Measurements from ENCODE around the gene CARD11. TPM values are rescaled to one million over a fixed set of nuclear protein-coding genes. Genes with fewer than 3 reads are reported as not detected.

The CARD11 gene
- polyA plus RNA-seq, 1 donor from 2014 or later, result not detected

- Histone ChIP-seq H3K27me3 (ENCODE audit: insufficient read depth, low read depth, low read length) (no peaks in the 10 kb centered on the region), H3K4me3 (ENCODE audit: low read length) (no peak overlapping the region), H3K9me2 (ENCODE audit: insufficient read depth, low read length) (no peaks in the 10 kb centered on the region), H3K9me3 (ENCODE audit: low read length) (no peaks in the 10 kb centered on the region), H2AFZ (ENCODE audit: low read depth, low read length) (no peak overlapping the region), H3K9ac (ENCODE audit: low read length) (no peak overlapping the region), H3K4me2 (ENCODE audit: low read length) (no peak overlapping the region), H3F3A (ENCODE audit: insufficient read depth, low read length, poor library complexity, severe bottlenecking) (no peaks in the 10 kb centered on the region), H3K27ac (ENCODE audit: low read length) (no peak overlapping the region), H3K79me2 (replicated peaks; ENCODE audit: insufficient read depth, low read length) (no peaks in the 10 kb centered on the region), H4K20me1 (ENCODE audit: insufficient read depth) (no peaks in the 10 kb centered on the region), H3K36me3 (ENCODE audit: insufficient read depth, low read length) (no peaks in the 10 kb centered on the region)
- TF ChIP-seq EZH2 (IDR thresholded peaks at IDR 0.05; ENCODE audit: borderline replicate concordance, insufficient read depth, low read length, poor library complexity, severe bottlenecking) (no peak), SMC3 (conservative IDR thresholded peaks at IDR 0.05; ENCODE audit: poor library complexity) (no peak), POLR2AphosphoS5 (IDR thresholded peaks at IDR 0.05) (no peak), MXI1 (conservative IDR thresholded peaks at IDR 0.05; ENCODE audit: poor library complexity, severe bottlenecking) (no peak), TAF1 (IDR thresholded peaks at IDR 0.05; ENCODE audit: low read depth) (no peak), RAD21 (conservative IDR thresholded peaks at IDR 0.05) (no peak), EP300 (conservative IDR thresholded peaks at IDR 0.05; ENCODE audit: poor library complexity, severe bottlenecking) (no peak)
- TF ChIP-seq, protein P1, sequence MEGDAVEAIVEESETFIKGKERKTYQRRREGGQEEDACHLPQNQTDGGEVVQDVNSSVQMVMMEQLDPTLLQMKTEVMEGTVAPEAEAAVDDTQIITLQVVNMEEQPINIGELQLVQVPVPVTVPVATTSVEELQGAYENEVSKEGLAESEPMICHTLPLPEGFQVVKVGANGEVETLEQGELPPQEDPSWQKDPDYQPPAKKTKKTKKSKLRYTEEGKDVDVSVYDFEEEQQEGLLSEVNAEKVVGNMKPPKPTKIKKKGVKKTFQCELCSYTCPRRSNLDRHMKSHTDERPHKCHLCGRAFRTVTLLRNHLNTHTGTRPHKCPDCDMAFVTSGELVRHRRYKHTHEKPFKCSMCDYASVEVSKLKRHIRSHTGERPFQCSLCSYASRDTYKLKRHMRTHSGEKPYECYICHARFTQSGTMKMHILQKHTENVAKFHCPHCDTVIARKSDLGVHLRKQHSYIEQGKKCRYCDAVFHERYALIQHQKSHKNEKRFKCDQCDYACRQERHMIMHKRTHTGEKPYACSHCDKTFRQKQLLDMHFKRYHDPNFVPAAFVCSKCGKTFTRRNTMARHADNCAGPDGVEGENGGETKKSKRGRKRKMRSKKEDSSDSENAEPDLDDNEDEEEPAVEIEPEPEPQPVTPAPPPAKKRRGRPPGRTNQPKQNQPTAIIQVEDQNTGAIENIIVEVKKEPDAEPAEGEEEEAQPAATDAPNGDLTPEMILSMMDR (IDR thresholded peaks at IDR 0.05; ENCODE audit: poor library complexity, severe bottlenecking), result no peak
- TF ChIP-seq, protein P2, sequence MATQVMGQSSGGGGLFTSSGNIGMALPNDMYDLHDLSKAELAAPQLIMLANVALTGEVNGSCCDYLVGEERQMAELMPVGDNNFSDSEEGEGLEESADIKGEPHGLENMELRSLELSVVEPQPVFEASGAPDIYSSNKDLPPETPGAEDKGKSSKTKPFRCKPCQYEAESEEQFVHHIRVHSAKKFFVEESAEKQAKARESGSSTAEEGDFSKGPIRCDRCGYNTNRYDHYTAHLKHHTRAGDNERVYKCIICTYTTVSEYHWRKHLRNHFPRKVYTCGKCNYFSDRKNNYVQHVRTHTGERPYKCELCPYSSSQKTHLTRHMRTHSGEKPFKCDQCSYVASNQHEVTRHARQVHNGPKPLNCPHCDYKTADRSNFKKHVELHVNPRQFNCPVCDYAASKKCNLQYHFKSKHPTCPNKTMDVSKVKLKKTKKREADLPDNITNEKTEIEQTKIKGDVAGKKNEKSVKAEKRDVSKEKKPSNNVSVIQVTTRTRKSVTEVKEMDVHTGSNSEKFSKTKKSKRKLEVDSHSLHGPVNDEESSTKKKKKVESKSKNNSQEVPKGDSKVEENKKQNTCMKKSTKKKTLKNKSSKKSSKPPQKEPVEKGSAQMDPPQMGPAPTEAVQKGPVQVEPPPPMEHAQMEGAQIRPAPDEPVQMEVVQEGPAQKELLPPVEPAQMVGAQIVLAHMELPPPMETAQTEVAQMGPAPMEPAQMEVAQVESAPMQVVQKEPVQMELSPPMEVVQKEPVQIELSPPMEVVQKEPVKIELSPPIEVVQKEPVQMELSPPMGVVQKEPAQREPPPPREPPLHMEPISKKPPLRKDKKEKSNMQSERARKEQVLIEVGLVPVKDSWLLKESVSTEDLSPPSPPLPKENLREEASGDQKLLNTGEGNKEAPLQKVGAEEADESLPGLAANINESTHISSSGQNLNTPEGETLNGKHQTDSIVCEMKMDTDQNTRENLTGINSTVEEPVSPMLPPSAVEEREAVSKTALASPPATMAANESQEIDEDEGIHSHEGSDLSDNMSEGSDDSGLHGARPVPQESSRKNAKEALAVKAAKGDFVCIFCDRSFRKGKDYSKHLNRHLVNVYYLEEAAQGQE (IDR thresholded peaks at IDR 0.05; ENCODE audit: borderline replicate concordance), result no peak
These were observed 47.5 kb downstream of the CARD11 start for GRCh38 chr7:2996141-2996540.

- H3K27me3 ChIP-seq (ENCODE audit: insufficient read depth, low read depth, low read length), result no peaks in the 10 kb centered on the region
- H2AFZ ChIP-seq (ENCODE audit: low read depth, low read length), result no peak overlapping the region
- no peaks in the 10 kb centered on the region for H3K9me2 ChIP-seq (ENCODE audit: insufficient read depth, low read length)
- TF ChIP-seq SMC3 (conservative IDR thresholded peaks at IDR 0.05; ENCODE audit: poor library complexity) (no peak), TAF1 (IDR thresholded peaks at IDR 0.05; ENCODE audit: low read depth) (no peak), EP300 (conservative IDR thresholded peaks at IDR 0.05; ENCODE audit: poor library complexity, severe bottlenecking) (no peak), MXI1 (conservative IDR thresholded peaks at IDR 0.05; ENCODE audit: poor library complexity, severe bottlenecking) (no peak)
- TF ChIP-seq, protein P1 (IDR thresholded peaks at IDR 0.05; ENCODE audit: poor library complexity, severe bottlenecking), result no peak
- H3K36me3 ChIP-seq (ENCODE audit: insufficient read depth, low read length), result no peaks in the 10 kb centered on the region
- H4K20me1 ChIP-seq (ENCODE audit: insufficient read depth), result no peaks in the 10 kb centered on the region
- no peaks in the 10 kb centered on the region for H3F3A ChIP-seq (ENCODE audit: insufficient read depth, low read length, poor library complexity, severe bottlenecking)
- H3K27ac ChIP-seq (ENCODE audit: low read length), result no peak overlapping the region
- H3K9ac ChIP-seq (ENCODE audit: low read length), result no peak overlapping the region
- no peaks in the 10 kb centered on the region for H3K9me3 ChIP-seq (ENCODE audit: low read length)
- H3K4me3 ChIP-seq (ENCODE audit: low read length), result no peak overlapping the region
- H3K4me2 ChIP-seq (ENCODE audit: low read length), result no peak overlapping the region
- H3K79me2 ChIP-seq (replicated peaks; ENCODE audit: insufficient read depth, low read length), result no peaks in the 10 kb centered on the region
These were observed 49.8 kb downstream of the CARD11 start for GRCh38 chr7:2993868-2994267.
